GM19023 (cell line): ENCODE measurements around the gene FABP2.
"Not testable (repeated sequence)": the region's sequence is repeated elsewhere in the genome, so short reads cannot be mapped to it uniquely, and the experiment has no call there.

Source experiments
- ATAC-seq: cut with Tn5 transposase; IDR thresholded peaks from one replicate; pipeline ENCODE4 v1.9.1; 2021; ENCODE audit warnings: mild to moderate bottlenecking, moderate library complexity; ENCODE audit not compliant: unreplicated experiment

FABP2 gene

DNA sequence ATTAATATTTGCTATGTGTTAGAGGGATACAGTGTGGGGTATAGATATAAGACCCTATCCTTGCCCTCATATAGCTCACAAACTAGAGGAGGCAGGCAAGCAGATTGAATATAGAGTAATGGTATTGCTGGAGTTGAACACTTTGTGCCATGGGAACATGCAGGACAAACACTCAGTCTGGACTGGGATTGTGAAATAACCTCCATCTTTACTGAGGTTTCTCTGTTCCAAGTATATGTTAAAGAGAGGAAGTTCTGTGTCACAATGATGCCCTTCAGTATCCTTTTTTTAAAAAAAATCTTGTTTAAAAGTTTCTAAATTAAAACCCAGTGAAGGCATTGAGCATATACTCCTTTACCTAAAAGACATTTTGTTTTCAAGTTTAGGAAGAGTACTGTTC is 8.7 kb downstream of the FABP2 start:
- no peak for ATAC-seq

DNA sequence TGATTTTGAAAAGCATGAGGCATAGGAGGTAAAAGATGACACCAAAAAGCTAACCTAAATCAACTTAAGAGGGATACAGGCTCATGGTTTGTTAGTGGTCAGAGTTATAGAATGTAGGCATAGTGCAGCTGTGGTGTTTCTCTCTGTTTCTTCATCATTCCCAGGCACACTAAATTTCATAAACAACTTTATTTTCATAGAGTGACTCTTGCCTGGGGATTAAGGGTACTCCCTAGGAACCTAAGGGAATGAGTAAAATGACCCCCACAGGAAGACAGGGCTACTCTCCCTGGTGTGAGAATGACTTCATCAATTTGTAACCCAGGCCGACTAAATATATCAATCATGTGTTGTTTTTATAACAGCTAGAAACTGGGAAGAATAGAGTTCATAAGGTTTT is 11.1 kb downstream of the FABP2 start:
- no peak for ATAC-seq

DNA sequence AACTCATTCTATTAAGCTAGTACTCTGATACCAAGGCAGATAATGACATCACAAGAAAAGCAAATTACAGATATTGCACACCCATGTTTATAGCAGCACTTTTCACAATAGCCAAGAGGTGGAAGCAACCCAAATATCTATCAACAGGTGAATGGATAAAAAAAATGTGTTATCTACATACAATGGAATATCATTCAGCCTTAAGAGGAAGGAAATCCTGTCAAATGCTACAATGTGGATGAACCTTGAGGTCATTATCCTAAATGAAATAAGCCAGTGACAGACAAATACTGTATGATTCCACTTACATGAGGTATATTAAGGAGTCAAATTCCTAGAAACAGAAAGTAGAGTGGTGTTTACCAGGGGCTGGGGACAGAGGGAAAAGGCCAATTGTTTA is 14.3 kb downstream of the FABP2 start:
- no peak for ATAC-seq

DNA sequence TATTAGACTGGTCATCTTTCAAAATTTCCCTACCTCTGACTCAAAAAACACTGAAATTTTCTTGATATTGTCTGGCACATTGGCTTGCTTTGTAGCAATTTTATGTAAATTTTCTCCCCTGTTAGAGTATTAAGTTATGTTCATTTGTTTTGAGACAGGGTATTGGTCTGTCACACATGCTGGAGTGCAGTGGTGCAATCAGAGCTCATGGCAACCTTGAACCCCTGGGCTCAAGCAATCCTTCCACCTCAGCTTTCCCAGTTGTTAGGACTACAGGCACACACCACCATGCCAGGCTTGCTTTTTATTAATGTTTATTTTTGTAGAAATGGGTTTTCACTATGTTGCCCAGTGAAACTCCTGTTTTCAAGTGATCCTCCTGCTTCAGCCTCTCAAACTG is 17.5 kb downstream of the FABP2 start:
- no peak for ATAC-seq

DNA sequence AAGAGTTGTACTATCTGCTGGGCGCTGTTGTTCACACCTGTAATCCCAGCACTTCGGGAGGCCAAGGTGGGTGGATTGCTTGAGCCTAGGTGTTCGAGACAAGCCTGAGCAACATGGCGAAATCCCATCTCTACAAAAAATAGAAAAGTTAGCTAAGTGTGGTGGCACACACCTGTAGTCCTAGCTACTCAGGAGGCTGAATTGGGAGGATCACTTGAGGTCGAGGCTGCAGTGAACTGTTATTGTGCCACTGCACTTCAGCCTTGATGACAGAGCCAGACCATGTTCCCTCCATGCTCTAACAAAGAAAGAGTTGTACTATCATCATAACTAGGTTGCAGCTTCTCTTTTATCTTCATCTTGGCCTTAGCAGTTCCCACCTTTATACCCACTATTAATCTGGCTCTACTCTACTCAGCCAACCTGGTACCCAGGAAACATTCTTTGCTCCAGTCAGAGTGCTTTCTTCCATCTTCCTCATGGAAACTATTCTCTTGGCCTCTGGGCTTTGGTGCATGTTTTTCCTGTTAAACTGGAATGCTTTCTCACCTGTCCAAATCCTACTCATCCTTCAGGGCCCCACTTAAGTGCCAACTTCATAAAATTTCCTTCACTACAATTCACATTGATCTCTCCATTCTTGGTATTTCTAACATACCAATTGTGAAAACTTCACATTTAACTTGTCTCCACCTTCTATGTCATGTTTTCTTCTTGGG is 18.2 kb downstream of the FABP2 start:
- no peak for ATAC-seq

DNA sequence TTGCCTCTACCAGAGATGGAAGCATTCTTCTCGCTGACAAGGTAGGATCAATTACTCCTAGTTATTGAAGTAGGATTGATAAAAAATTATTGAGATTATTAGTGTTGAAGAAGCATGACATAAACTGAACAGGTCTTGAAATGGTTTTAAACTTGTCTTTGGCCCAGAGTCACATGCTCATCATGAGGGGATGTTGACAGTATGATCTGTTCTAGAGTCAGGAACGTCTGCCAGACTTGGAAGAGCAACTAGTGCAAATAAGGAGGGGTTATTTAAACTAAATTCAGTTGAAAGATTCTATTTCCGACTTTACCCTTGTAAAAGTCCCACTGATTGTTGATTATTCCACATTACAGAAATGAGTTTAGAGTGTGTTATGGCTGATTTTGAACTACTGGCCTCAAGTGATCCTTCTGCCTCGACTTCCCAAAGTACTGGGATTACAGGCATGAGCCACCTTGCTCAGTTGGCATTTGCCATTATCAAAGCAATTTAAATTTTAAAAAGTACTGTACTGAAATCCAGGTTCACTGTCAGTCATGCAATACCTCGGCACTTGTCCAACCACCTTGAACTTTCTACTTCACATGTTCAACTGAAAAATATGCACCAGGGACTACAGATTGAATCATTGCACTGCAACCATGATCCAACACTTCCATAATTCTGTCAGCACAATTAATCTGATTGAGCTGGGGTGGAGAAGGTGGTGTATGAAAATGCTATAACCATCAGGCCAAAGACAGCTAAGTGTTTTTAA is 19.7 kb downstream of the FABP2 start:
- no peak for ATAC-seq

DNA sequence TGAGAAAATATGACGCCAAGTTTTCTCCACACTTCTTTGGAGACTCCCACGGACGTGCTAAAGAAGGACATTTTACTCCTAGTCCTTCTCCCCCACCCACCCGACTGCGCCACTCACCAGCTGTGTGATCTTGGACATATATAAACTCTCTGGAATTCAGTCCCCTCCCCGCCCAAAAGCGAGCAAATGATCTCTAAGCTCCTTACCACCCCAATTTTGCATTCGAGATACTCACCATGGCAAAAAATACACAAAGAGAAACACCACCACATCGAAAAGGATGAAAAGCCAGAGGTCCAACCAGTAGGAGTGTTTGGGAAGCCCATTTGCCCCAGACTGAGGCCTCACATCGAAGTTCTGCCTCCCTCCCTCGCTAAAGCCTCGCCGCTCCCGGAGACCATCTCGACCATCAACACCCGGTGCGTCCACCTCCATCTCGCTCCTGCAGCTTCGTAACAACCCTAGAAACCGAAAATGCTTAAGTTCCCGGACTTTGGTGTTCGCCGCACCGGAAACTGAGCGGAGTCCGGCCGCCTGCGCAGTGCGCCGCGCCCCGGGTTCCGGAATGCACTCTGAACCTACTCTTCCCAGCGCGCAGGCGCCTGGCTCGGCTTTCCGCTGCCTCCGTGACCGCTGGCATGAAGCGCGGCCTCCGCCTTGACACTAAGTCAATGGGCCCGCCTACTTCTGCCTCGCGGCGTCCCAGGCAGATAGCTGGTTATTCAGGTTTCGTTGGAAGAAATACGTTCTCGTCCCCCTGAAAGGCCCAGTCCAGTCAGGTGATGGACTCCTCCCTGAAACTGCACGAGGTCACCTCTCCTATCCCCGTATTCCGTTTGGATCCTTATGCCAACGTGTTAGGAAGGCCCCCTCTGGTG is 21.6 kb downstream of the FABP2 start:
- ATAC-seq = peak; percentile 94

DNA sequence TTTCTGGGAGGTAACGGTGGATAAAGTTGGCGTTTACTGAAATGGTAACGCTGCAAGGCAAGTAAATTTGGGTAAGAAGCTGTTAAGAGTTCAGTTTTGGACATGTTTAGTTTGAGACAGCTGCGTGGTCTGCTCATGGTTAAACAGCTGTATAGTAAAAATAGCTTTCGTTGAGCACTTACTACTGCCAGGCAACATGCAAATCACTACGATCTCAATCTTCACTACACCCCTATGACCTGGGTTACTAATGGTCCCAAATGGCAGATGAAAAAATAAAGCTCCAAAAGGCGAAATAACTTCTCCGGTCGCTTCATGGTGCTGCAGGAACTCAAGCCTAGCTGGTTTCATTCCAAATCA is 22.2 kb downstream of the FABP2 start:
- ATAC-seq = peak; percentile 56

DNA sequence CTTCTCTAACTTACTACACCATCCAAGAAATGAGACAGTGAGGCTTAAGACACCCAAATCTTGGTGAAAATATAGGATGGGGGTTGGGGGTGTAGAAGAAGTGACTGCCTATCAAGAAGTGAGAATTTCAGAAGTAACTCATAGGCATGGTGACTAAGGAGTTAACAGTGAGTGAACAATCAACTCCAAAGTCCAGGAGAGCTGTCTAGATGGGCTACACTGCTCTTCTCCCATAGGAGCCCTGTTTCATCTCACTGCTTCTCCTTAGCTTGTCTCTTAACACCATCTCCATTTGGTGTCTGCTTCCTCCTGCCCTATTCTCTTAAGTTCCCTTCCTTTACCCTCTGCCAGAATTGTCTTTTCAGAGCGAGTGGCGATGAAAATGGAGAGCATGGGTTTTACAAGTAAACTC is 22.7 kb downstream of the FABP2 start:
- no peak for ATAC-seq

DNA sequence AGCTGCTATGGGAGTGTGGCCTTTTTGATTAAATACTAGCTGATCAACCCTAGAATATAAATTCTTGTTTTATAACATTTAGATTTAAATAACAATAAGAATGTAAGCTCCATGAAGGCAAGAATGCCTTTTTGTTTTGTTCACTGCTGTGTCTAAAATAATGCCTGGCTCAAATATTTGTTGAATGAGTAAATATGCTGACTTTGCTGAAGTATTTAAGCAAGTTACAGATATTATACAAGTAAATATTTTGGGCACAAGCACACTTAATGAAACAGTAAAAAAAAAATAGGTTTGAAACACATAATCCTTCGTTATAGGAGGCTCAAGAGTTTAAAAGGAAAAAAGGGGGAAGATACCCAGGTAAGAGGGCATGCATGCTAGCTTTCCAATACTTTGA is 24.1 kb downstream of the FABP2 start:
- no peak for ATAC-seq

DNA sequence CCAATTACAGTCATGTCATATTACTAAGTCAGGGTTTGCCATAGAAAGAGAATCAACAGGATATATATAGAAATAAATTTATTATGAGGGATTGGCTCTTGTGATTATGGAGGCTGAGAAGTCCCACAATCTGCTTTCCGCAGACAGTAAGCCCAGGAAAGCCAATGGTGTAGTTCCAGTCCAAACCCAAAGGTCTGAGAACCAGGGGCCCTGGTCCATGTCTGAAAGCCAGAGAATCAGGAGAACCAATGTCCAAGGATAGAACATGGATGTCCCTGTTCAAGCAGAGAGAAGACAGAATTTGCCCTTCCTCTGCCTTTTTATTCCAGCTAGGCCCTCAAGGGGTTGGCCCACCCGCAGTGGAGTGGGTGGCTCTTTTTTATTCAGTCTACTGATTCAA is 25.6 kb downstream of the FABP2 start:
- no peak for ATAC-seq

DNA sequence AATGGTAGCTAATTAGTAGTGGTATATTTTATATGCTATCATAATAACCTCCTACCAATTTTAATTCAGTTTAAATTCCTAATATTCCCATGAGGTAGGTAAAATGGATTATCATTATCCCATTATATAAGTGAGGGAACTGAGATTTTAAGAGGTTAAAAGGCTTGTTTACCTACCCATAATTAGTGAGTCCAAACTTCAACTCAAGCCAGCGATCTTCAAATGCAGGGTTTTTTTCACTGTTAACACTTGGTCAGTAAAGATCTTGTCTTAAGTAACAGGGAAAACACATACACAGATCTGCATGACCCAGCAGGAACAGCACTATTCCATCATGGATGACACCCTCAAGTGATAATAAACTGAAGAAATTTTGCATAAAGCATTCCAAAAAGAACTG is 31.3 kb downstream of the FABP2 start:
- no peak for ATAC-seq

DNA sequence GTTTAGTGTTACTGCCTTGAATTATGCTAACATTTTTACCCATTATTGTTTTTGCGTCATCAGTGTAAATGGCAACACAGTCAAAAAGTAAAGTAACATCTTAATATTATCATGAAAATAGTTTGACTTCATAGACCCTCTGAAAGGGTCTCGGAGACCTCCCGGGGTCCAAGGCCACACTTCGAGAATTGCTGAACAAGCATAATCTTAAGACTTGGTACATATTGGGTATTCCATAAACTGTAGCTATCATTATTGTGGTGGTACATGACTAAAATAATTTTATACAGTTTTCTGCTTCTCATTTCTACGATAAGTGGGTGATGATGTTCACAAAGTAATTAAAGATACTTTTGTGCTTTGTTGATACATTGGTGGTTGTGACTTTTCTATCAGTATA is 32.6 kb downstream of the FABP2 start:
- no peak for ATAC-seq

DNA sequence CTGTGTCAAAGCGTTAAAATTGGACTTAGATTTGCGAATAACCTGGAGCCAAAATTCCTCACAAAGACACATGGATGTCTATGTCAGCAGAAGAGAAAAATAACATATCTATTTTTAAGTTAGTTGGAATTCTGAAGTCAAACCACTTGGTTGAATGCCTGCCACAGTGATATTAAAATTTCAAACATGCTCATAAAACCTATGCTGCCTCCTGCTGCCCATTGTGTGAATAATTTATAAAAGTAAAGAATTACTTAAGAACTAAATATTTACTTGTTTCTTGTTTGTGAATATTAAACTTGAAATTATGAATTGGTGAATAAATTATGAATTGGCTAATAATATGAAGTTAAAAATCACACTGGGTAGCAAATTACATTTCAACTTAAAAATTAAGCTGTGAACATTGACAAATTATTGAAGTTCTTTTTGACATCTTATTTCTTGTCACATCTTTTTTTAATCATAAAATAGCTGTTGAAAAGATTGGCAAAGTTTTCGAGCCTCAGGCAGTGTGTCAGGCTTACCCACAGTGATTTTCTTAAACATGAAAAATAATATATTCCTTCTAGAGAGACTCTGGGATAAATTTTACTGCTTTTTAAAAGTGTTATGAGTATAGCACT is 35.4 kb downstream of the FABP2 start:
- no peak for ATAC-seq

DNA sequence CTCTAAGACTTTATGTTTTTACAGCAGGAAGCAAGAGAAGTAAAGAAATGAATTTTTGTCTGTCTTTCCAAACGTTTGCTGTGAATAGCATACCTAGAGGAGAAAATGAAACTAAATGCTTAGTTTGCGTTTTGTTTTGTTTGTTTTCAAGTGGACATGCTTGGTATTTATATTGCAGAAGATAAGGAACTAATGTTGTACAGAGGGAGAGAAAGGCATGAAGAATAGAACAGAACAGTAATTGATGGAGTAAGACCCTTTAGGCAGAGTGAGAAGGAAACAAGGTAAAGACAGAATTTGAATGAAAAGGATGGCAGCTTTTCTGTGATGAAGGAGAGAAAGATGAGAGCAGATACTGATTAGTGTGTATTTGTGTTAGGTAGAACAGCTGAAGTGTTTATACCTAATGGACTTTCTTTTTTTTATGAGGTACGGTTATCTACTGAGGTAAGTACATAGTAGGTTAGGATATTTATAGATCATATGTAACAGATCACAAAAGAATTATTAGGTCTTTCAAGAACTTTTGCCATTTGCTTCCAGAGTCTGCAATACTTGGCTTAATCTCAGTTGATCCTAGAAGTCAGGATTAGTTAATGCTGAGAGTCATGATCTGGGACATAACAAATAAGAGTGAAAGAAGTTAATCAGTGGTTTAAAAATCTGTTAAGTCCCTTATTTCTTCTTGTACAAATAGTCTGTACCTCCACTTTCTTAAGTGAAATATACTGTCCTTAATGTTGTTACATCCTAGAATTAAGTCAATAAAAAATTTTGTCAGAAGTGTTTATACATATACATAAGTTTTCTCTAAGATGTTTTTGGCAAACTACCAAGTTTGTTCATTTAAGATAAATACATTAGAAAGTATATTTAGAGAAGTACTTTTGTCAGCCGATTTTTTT is 36.8 kb downstream of the FABP2 start:
- ATAC-seq = no peak

DNA sequence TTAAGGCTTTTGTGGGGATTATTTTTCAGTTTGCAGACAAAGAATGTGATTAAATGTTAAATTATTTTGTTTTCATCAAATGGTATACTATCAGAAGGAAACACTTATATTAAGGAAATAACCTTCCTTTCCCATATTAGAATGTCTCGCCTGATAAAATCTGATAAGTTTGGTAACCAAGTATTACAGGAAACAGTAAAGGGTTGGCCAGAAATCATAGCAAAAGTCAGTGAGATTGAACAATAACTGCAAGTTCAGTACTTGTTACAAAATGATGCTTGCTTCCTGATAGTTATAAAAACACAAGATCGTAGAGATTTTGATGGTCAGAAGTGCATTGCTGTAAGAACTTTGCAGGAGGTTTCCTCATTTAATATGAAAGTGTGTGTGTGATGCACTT is 40.5 kb downstream of the FABP2 start:
- no peak for ATAC-seq

DNA sequence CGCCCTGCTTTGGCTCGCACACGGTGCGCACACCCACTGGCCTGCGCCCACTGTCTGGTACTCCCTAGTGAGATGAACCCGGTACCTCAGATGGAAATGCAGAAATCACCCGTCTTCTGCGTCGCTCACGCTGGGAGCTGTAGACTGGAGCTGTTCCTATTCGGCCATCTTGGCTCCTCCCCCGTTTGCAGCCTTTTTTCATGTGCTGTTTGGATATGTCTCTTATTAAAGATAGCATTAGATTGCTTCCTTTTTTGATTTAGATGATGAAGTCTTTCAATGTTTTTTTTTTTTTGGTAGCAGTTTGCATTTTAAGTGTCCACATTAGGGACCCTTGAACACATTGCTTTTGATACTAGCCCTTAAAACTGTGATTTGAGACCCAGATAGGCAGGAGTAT is 42.0 kb downstream of the FABP2 start:
- not testable (repeated sequence) for ATAC-seq

DNA sequence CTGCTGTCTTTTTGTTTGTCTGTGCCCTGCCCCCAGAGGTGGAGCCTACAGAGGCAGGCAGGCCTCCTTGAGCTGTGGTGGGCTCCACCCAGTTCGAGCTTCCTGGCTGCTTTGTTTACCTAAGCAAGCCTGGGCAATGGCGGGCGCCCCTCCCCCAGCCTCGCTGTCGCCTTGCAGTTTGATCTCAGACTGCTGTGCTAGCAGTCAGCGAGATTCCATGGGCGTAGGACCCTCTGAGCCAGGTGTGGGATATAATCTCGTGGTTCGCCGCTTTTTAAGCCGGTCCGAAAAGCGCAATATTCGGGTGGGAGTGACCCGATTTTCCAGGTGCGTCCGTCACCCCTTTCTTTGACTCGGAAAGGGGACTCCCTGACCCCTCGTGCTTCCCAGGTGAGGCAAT is 42.4 kb downstream of the FABP2 start:
- ATAC-seq = not testable (repeated sequence)

DNA sequence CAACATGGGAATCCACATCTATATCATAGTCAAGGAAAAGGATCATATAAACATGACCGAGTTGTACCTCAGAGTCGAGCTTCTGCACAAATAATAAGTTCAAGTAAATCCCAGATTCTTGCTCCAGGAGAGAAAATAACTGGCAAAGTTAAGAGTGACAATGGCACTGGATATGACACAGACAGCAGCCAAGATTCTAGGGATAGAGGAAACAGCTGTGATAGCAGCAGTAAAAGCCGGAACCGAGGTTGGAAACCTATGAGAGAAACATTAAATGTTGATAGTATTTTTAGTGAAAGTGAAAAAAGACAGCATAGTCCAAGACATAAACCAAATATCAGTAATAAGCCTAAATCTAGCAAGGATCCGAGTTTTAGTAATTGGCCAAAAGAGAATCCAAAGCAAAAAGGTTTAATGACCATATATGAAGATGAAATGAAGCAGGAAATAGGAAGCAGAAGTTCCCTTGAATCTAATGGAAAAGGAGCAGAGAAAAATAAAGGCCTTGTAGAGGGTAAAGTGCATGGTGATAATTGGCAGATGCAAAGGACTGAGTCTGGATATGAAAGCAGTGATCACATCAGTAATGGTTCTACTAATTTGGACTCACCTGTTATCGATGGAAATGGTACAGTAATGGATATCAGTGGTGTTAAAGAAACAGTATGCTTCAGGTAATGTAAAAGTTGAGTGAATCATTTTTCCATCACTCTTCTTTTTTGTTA is 50.4 kb downstream of the FABP2 start:
- no peak for ATAC-seq

DNA sequence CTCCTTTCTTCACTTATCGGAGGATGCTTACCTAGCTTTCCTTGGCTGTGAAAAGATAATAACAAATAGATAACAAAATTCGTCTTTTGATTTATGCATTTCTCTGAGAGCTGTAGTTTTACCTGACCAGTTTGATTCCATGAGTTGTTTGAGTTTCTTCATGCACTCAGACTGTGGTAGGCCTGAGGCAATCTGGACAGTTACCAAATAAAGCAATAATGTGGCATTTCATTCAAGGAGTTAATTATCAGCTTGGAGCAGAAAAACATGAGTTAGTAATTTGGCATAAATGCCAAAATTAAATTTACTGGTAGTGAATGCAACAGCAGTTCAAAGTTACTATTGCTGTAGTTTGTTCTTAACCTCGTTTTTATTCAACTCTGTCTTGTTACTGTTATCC is 53.5 kb downstream of the FABP2 start:
- ATAC-seq = no peak
